RWPE1 (cell line): ENCODE measurements around the gene IGF1R.

Experiments
- CTCF ChIA-PET: fragments of 350-600 bp; sonication (Branson Sonifier 250); formaldehyde crosslinking; extraction: SDS; loops from one replicate; lab custom pipeline; 2021; lab: Yijun Ruan, JAX
- POLR2A ChIA-PET: fragments of 400-600 bp; formaldehyde crosslinking; extraction: SDS; loops from one replicate; lab custom pipeline; 2020; ENCODE audit warnings: antibody characterized with exemption; ENCODE audit not compliant: low non-redundant PET; lab: Yijun Ruan, JAX
- DNase-seq: peaks from one replicate; pipeline ENCODE4 v3.0.0; 2012; ENCODE audit warnings: low spot score
- H3K27ac ChIP-seq: fragments of 450-650 bp; 2 replicates; pipeline ENCODE4 v1.5.1; 2017
- TF ChIP-seq, protein P1 (sequence below): fragments of 450-650 bp; conservative IDR thresholded peaks from 2 replicates; pipeline ENCODE4 v1.5.1; 2017; ENCODE audit warnings: low read depth, mild to moderate bottlenecking

The IGF1R gene

DNA sequence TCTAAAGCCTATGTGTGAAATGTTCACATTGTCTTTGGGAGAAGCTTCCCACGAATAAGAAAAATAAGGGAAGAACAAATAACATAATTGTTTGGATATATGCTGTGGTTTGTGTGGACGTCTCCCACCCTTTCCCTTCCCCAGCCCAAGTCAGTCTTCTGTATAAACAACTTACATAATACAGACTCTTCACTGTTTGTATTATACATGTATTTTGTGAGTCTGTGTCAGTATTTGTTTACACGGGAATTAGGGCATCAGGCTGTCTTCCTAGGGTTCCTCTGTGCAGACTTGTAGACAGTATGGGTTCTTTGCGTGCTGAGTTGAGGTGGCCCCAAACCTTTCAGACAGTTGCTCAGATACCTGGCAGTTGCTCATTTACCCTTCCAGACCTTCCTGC lies 103.4 kb downstream of the IGF1R start:
- DNase-seq = no peak
- no peak overlapping the region for H3K27ac ChIP-seq
- CTCF ChIA-PET = no interaction called here
- TF ChIP-seq, protein P1, sequence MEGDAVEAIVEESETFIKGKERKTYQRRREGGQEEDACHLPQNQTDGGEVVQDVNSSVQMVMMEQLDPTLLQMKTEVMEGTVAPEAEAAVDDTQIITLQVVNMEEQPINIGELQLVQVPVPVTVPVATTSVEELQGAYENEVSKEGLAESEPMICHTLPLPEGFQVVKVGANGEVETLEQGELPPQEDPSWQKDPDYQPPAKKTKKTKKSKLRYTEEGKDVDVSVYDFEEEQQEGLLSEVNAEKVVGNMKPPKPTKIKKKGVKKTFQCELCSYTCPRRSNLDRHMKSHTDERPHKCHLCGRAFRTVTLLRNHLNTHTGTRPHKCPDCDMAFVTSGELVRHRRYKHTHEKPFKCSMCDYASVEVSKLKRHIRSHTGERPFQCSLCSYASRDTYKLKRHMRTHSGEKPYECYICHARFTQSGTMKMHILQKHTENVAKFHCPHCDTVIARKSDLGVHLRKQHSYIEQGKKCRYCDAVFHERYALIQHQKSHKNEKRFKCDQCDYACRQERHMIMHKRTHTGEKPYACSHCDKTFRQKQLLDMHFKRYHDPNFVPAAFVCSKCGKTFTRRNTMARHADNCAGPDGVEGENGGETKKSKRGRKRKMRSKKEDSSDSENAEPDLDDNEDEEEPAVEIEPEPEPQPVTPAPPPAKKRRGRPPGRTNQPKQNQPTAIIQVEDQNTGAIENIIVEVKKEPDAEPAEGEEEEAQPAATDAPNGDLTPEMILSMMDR = no peak
- POLR2A ChIA-PET = no interaction called here

DNA sequence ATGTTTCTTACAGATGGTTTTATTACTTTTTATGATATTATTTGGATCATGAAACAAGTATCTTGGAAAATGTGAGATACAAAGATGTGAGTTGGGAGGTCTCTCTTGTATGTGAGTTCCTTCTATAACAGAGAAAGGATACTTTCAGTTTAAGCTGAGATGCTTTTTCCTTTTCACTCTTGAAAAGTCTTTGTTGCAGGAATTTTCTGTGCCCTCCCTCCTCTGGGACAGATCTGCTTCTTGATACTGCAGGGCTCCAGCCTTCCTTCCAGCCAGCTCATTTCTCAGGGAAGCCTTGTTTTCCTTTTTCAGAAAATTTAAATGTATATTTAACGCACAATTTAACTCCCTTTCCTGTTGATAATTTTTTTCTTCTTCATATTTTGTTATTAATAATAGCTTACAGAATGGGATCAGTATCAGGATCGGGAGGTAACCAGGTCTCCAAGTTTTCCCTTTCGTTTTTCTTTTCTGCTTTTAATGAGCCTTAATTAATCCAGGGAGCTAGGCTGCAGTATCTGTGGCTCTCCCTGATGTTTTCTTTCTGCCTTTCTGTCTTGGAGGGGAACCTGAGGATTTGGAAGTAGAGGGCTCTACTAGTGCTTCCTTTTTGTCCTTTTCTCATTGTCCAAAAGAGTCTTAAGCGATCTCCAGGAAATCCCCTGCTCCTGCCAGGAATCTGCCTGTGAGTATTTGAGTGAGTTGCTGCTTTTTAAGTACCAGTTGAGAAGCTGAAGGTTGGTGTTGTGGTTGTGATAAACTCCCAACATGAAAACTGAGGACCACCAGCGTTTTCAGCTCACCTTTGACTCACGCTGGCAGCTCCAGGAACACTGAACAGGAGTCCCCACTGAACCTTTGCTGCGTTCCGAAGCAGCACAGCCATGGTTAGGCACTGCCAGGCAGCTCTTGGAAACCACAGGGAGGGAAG lies 105.7 kb downstream of the IGF1R start:
- peak overlapping the region; percentile 75 for H3K27ac ChIP-seq
- ChIA-PET CTCF (interaction anchor here (0.5 to 1.0 kb wide), 4 partner anchors 16 to 97 kb away, joined by 3 to 7 read pairs (median 4); no protein-coding TSS in a partner anchor), POLR2A (interaction anchor here (0.7 kb wide), 1 partner anchor 18 kb away, joined by 3 read pairs; no protein-coding TSS in a partner anchor)
- DNase-seq = no peak
- TF ChIP-seq, protein P1 = no peak

DNA sequence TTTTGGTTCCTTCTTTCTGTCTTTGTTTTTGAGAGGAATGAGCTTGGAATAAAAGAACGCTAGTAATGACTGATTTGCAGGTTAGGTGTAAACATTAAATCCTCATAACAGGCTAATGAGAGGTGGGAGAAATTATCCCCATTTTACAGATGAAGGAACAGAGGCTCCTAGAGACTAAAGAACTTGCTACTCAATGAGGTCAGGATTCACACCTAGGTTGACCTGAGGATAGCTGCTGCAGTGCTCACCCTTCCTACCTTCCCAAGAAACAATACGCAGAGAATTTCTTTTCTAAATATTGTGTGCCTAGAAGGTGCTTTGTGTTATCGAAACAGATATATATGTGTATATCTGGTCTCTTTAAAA lies 106.3 kb downstream of the IGF1R start:
- POLR2A ChIA-PET = no interaction called here

DNA sequence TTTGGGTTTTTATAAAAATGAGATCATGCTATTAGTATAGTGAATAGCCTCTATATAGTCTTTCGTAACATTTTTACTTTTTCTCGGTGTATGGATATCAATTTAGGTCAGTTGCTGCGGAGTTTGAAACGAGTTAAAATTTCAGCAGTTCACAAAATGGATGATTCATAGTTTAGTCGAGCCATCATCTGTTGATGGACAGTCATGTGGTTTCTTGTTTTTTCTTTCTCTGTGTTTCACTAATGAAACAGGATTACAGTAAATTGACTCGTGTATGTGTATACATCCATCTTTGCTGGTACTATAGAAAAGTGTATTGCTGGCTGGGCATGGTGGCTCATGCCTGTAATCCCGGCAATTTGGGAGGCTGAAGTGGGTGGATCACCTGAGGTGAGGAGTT lies 106.8 kb downstream of the IGF1R start:
- CTCF ChIA-PET = no interaction called here

More for the DNA sequence above, 106.3 kb downstream of the IGF1R start:
- CTCF ChIA-PET = interaction anchor here (0.7 to 1.0 kb wide), 2 partner anchors 15 to 96 kb away, joined by 3 to 7 read pairs; no protein-coding TSS in a partner anchor
- TF ChIP-seq, protein P1 = no peak
- DNase-seq = no peak
- H3K27ac ChIP-seq = peak overlapping the region; percentile 75

DNA sequence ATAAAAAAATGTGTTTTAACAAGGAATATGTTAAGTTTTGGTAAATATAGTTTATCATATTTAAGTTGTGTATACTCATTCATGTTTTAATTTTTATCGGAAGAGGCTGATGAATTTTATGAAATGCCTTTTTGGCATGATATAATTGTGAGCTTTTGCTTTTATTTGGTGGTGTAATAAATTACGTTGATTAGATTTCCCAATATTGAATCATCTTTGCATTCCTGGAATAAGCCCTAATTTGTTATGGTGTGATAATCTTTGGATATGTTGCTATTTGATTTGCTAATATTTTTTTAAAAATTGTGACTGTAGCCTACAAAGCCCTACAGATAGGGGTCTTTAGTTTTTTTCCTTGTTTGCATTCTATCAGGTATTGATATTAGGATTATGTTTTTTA lies 107.4 kb downstream of the IGF1R start:
- DNase-seq = no peak
- ChIA-PET POLR2A (no interaction called here), CTCF (no interaction called here)
- peak overlapping the region; percentile 64 for H3K27ac ChIP-seq
- TF ChIP-seq, protein P1 = no peak

More for the DNA sequence above, 106.8 kb downstream of the IGF1R start:
- POLR2A ChIA-PET = no interaction called here
- peak; percentile 22 for DNase-seq
- H3K27ac ChIP-seq = peak overlapping the region; percentile 64
- TF ChIP-seq, protein P1 = no peak

DNA sequence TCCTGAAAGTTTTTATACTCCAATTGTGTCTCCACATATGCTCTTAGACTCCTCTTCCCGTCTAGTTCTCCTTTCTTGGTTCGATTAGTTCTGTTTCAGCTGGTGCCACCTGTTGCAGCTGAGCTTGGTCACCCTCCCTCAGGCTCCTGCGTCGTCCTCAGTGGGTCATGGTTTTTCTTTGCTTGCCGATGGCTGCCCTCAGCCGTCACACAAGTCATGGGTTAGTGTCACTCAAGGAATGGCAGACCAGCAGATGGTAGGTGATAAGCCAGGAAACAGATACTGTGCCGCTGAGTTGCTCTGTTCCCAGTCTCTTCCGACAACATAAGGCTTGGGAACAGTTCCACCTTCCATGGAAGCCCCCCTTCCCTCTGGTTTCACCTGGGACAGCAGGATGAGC lies 109.9 kb downstream of the IGF1R start:
- peak overlapping the region; percentile 33; the same call in 1 of the 2 replicates for H3K27ac ChIP-seq
- DNase-seq = no peak
- ChIA-PET POLR2A (no interaction called here), CTCF (no interaction called here)
- TF ChIP-seq, protein P1 = no peak
